Peyer's patch (tissue), 4 donors: Measurements from ENCODE around the gene RTN4R.

ENCODE experiments used
- POLR2A ChIP-seq, 2 donors: fragments of 450-650 bp; IDR thresholded peaks; one replicate each; pipeline ENCODE4 v1.5.1; 2017; ENCODE audit warnings: antibody characterized with exemption in 2 of 2, mild to moderate bottlenecking in 2 of 2, moderate library complexity in 2 of 2
- TF ChIP-seq, protein P1 (sequence below), 6 experiments: fragments of 450-650 bp in 4 of 6; fragments of 200-600 bp in 2 of 6; sonication (generic) in 1 of 6; IDR thresholded peaks; one replicate each; pipeline ENCODE4 v1.5.1; 2017 to 2019; ENCODE audit warnings: antibody characterized with exemption in 6 of 6, mild to moderate bottlenecking in 3 of 6, moderate library complexity in 1 of 6

DNA sequence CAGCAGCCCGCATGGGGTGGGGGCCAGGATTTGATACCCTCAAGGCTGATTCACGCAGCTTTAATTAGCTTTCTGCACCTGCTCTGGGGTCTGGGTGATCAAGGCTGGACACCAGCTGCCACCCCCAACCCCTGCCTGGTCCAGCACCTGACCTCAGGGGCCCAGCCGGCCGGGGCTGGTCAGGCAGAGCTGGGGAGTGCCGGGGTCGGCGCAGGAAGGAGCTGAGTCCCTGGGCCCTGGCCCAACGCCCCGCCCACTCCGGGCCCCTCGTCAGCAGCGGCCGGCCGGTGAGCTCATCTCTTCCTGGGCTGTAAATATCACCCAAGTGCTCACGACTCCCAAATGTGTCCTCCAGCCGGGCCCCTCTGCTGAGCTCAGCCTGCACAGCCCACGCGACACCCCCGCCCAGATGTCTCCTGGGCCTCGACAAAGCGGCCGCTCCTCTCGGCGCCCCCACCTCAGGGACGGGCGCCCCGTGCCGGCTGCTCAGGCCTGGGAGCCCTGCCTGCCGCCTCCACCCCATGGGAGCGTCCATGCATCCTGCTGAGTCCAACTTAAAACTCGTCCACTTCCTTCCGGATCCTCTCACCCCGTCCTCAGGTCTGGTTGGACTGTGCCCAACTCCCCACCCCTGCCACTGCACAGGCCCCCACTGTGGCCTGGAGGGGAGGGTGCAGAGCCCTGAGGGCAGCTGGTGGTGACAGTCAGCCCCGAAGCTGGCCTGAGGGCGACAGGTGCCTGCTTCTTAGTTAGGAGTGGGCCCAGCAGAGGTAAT lies 29.0 kb downstream of the RTN4R start:
- TF ChIP-seq, protein P1, sequence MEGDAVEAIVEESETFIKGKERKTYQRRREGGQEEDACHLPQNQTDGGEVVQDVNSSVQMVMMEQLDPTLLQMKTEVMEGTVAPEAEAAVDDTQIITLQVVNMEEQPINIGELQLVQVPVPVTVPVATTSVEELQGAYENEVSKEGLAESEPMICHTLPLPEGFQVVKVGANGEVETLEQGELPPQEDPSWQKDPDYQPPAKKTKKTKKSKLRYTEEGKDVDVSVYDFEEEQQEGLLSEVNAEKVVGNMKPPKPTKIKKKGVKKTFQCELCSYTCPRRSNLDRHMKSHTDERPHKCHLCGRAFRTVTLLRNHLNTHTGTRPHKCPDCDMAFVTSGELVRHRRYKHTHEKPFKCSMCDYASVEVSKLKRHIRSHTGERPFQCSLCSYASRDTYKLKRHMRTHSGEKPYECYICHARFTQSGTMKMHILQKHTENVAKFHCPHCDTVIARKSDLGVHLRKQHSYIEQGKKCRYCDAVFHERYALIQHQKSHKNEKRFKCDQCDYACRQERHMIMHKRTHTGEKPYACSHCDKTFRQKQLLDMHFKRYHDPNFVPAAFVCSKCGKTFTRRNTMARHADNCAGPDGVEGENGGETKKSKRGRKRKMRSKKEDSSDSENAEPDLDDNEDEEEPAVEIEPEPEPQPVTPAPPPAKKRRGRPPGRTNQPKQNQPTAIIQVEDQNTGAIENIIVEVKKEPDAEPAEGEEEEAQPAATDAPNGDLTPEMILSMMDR (IDR thresholded peaks at IDR 0.05) = no peak
- TF ChIP-seq POLR2A (IDR thresholded peaks at IDR 0.05) = no peak
